Measurements from ENCODE around the gene CNPY3.

CNPY3 gene

DNA sequence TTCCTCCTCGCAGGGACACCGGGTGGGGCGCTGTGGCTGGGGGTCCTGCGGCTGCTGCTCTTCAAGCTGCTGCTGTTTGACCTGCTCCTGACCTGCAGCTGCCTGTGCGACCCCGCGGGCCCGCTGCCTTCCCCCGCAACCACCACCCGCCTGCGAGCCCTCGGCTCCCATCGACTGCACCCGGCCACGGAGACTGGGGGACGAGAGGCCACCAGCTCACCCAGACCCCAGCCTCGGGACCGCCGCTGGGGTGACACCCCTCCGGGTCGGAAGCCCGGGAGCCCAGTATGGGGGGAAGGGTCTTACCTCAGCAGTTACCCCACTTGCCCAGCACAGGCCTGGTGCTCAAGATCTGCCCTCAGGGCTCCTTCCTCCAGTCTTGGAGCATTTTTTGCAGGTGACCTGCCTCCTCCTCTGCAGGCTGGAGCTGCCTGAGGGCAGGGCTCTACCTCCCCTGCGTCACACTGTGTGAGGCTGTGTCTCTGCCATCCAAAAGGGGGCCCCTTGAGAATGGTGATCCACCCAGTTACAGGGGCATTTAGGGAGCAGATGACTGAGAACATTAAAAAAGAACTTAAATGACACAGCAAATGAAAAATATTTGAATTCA, 3.9 kb upstream of the CNPY3 start:
- TF ChIP-seq, protein P1, sequence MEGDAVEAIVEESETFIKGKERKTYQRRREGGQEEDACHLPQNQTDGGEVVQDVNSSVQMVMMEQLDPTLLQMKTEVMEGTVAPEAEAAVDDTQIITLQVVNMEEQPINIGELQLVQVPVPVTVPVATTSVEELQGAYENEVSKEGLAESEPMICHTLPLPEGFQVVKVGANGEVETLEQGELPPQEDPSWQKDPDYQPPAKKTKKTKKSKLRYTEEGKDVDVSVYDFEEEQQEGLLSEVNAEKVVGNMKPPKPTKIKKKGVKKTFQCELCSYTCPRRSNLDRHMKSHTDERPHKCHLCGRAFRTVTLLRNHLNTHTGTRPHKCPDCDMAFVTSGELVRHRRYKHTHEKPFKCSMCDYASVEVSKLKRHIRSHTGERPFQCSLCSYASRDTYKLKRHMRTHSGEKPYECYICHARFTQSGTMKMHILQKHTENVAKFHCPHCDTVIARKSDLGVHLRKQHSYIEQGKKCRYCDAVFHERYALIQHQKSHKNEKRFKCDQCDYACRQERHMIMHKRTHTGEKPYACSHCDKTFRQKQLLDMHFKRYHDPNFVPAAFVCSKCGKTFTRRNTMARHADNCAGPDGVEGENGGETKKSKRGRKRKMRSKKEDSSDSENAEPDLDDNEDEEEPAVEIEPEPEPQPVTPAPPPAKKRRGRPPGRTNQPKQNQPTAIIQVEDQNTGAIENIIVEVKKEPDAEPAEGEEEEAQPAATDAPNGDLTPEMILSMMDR (IDR thresholded peaks at IDR 0.05; ENCODE audit: borderline replicate concordance, insufficient read depth, low read depth, low read length), result no peak
- no peak overlapping the region for H3K4me3 ChIP-seq (ENCODE audit: low read depth, low read length)

DNA sequence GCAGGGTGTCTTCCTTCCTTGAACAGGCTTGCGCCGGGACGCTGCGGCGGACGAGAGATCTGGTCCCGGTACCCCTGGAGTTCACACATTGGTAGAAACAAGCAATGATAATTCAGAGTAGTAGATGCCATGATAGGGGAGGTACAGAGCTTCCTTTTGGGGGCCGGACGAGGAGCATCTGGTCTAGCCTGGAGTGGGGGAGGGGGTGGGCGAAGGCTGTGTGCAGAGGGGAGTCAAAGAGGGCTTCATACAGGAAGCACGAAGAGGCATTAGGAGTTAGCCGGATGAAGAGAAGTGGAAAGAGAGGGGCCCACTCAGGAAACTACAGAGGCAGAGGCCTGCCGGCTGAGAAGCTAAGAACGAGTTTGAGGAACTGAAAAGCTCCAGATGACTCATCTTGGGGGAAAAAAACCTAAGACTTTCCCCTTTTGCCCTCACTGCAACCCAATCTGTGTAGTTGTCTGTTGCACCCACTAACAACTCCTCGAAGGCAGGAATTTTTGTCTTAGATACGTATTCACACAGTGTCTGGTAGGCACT, 611 bp downstream of the CNPY3 start:
- peak overlapping the region; percentile 87 for H3K4me3 ChIP-seq (ENCODE audit: low read depth, low read length)
- TF ChIP-seq, protein P1 (IDR thresholded peaks at IDR 0.05; ENCODE audit: borderline replicate concordance, insufficient read depth, low read depth, low read length), result no peak

DNA sequence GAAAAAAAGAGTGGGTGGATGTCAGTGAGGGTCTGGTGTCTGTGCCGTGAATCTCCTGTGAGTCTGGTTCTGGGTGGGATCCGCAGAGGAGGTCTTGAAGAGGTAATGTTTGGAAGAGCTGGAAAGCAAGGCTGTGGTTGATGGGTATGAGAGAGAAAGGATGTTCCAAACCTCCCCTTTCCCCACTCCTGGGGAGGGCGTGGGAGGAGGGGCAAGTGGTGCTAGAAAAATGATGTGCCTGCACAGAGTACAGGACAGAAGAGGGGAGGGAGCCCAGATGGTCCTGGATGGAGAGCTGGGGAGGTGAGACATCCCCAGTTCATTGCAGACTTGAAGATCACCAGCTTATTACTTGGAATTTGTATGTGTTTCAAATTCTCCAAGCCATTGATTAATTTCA, 3.1 kb downstream of the CNPY3 start:
- TF ChIP-seq, protein P1 (IDR thresholded peaks at IDR 0.05; ENCODE audit: borderline replicate concordance, insufficient read depth, low read depth, low read length), result no peak
- peak overlapping the region; percentile 12 for H3K4me3 ChIP-seq (ENCODE audit: low read depth, low read length)

DNA sequence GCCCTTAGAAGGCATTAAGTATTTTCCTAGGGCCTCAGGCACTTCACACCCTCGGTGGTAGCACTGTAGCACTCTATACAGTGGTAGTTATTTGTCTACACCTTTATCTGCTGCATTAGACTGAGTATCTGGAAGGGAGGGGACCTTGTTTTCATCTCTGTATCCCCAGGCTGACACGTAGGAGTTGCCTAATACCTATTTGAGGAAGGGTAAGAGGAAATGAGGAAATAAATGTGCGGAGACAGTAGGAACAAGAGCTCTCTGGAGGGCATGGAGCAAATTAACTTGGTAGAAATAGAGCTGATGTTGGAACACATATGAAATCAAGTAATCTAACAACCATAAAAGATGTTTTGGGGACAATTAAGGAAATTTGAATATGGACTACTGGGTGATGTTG, 3.9 kb downstream of the CNPY3 start:
- no peak overlapping the region for H3K4me3 ChIP-seq (ENCODE audit: low read depth, low read length)
- TF ChIP-seq, protein P1 (IDR thresholded peaks at IDR 0.05; ENCODE audit: borderline replicate concordance, insufficient read depth, low read depth, low read length), result no peak

DNA sequence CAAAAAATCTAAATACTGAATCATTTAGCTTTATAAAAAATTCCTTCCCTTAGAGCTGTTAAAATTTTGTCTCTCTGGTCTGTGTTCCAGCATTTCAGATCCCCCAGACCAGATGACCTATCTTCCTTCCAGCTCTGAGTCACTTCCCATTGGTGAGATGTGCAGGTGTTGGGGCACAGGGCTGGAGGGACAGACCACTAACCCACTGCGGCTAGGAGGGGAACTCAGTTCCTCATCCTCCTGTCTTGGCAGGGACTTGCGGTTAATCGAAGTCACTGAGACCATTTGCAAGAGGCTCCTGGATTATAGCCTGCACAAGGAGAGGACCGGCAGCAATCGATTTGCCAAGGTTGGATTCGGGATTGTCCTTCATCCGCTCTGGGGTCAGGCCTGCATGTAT, 6.0 kb downstream of the CNPY3 start:
- TF ChIP-seq, protein P1 (IDR thresholded peaks at IDR 0.05; ENCODE audit: borderline replicate concordance, insufficient read depth, low read depth, low read length), result no peak
- H3K4me3 ChIP-seq (ENCODE audit: low read depth, low read length), result no peak overlapping the region

DNA sequence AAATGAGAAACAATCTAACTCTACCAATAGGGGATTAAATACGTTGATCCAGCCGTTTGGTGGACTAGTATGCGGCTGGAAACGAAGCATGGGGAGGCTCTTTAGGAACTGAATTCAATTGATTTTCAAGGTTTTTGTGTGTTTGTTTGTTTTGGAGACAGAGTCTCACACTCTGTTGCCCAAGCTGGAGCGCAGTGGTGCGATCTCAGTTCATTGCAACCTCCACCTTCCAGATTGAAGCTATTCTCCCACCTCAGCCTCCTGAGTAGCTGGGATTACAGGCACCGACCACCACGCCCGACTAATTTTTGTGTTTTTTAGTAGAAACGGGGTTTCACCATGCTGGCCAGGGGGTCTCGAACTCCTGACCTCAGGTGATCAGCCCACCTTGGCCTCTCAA, 7.1 kb downstream of the CNPY3 start:
- TF ChIP-seq, protein P1 (IDR thresholded peaks at IDR 0.05; ENCODE audit: borderline replicate concordance, insufficient read depth, low read depth, low read length), result no peak
- H3K4me3 ChIP-seq (ENCODE audit: low read depth, low read length), result no peak overlapping the region

All from GM12875 (cell line).